GM18867 (cell line): ENCODE results near the gene SLC1A7.

ENCODE experiments used
- ATAC-seq: cut with Tn5 transposase; IDR thresholded peaks from one replicate; pipeline ENCODE4 v1.9.1; 2021; ENCODE audit warnings: mild to moderate bottlenecking, moderate library complexity; ENCODE audit not compliant: unreplicated experiment

SLC1A7 gene

DNA sequence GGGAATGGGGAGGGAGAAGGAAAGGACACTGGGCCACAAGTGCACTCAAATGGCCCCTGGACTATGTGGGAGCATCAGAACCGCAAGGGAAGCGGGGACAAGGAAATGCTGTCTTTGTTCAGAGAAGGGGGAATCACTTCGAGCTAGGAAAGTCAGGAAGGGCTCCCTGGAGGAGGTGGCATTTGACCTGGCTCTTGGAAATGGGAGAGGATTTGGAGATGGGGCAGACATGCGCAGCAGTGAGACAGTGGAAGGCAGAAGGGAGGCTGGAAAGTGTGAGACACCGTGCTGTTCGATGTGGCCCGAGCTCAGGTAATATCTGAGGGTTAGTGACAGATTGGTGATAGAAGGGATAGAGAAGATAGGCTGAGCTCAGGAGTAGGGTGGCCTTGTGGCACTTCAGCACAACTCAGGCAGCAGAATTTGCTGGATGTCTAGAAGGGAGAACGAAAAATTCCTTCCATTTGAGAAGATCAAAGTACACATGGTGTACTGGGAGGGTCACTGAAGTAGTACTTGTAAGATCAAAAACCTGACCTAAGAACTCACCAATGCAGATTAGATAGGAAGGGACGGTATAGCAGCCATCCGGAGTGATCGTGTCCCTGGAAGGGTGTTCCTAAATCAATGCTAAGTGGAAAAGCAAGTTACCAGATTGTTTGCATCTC lies 25.4 kb downstream of the SLC1A7 start:
- ATAC-seq = no peak

DNA sequence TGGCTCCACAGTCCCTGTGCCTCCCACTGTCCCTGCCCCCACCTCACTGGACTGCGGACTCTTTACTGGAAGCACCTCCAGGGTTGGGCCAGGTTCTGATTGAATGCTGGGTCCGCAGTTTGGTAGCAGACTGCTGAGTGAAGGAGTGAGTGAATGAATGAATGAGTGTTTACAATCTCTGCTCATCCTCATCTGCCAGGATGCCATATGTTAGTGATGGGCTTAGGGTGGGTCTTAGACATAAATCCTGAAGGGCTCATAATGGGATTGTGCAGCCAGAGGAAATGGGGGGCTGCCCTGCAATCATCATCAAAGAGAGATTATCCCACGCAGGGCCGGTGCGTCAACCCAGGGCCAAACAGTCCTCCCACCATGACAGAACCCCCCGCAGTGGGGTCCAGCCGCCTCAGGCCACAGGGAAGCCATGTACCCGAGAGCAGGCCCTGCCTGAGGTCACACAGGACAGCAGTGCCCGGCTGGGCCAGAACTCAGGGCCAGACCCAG lies 26.1 kb downstream of the SLC1A7 start:
- no peak for ATAC-seq

DNA sequence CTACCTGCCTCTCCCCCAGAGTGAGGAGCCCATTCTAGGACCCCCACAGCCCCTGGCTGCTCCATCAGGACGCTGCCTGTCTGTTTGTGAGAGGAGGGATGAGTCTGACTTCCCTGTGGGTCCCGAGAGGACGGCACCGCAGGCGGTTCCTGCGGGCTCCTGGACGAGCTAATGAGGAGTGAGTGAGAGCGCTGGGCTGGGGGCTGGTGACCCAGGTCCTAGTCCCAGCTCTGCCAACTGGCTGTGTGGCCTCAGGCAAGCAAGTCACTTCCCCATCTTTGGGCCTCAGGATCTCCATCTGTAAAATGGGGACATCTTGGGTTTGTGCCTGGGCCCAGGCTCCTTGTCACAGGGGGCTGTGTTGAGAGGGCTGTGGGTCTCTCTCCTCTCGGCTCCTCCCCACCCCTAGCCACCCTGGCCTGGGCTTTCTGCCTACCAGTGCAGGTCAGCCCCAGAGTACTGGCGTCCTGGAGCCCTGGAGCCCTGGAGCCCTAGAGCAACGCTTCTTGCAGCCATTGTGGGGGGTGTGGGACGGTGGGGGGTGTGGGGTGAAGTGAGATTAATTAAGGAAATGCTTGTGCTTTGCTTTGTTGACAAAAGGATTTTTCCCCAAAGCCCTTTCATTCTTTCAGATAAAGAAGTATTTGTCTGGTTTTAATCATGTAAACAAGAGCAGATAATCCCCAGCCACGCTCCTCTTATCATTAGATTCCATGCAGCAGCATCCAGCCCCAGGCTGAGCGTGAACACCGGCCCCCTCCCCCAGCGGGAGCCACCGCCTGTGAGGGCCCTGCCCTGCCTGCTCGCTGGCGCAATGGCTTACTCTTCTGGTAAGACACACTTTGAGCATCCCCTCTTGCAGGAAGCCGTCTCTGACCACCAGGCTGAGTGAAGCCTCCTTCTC lies 26.8 kb downstream of the SLC1A7 start:
- ATAC-seq = no peak

DNA sequence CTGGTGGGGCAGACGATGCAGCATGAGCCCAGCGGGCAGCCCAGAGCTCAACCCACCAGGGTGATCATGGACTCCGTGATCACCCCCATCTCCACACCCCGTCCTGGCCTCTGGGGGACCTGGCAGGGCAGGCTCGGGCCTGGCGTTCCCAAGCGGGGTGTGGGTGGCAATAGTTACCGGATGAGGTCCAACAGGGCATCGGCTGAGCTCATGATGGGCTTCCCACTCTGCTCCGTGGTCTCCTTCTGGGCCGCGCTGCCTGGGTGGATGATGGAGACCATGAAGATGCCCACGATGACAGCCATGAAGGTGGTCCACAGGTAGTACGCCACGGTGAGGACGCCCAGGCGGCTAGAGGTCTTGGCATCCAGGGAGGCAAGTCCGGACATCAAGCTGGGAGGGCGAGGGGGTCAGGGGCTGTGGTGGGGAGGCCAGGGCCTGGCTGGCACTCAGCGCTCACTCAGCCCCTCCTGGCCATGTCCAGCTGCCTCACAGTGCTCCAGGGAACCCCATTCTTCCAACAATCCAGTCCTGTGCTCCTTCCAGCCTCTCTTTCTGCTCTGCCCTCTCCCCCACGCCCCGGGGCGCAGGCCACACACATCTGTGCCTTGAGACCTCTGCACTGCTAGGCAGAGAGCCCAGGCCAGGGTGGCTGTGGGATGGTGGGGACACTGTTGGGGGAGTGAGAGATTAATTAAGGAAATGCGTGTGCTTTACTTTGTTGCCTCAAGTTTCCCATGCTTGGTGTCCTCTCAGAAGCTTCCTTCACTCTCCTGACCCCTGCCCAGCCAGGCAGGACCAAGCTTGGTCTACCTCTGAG lies 27.6 kb downstream of the SLC1A7 start:
- ATAC-seq = no peak

- no peak for ATAC-seq
Measured at GRCh38 chr1:53114090-53114489, 28.3 kb downstream of the SLC1A7 start.

- ATAC-seq = no peak
Measured at GRCh38 chr1:53112861-53113260, 29.6 kb downstream of the SLC1A7 start.

DNA sequence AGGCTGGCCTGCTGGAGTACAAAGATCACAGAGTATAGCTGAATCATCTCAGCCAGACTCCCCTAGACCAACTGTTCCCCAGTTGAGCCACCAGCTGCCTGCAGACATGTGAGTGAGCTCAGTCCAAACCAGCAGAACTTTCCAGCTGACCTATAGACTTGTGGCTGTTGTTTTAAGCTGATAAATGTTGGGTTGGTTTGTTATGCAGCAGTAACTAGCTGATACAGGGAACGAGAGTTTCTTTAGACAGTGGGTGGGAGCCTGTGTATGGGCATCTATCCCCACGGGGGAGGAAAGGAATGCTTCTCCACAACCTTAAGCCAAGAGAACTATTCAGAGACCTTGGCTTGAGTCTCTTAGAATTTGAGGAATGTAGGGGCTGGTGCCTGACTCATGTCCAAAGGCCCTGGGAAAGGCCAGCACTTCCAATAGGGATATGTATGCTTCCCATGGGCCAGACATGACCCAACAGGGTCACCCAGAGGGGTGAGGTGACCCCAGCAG lies 30.1 kb downstream of the SLC1A7 start:
- no peak for ATAC-seq

DNA sequence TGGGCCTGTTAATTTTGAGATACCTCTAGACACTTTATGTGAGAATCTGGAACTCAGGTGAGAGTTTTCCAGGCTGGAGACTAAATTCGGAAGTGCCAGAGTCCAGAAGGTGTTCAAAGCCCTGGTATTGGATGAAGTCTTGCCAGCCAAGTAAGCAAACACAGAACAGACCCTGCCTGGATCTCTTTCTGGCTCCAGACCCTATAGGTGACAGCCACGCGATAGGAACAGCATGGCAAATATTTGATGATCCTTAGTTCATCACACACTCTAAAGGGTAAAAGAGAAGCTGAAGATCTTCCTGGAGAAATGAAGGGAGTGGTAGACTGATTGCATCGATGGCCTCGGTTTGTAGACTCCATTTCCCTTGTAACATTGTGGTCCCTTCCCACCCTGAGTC lies 30.7 kb downstream of the SLC1A7 start:
- ATAC-seq = no peak

DNA sequence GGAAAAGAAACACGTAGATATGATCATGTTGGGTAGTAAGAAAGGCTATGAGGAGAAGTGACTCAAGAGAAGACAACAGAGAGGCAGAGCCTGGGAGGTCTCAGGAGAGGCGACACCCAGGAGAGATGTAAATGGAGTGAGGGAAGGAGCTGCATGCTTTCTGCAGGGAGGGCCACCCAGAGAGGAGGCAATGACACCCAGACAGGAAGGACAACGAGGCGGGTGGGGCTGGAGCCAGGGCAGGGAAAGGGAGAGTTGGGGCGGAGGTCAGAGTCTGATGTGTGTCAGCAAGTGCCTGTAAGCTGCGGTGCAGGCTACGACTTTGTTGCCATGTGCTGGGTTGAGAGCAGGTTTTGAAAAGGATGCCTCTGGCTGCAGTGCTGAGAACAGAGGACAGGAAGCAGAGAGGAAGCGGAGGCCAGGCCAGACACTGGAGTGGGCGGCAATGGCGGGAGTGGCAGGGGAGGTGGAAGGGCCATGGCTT lies 31.3 kb downstream of the SLC1A7 start:
- no peak for ATAC-seq

GRCh38 chr1:53110370-53111072 lies 31.9 kb downstream of the SLC1A7 start:
- ATAC-seq = no peak

DNA sequence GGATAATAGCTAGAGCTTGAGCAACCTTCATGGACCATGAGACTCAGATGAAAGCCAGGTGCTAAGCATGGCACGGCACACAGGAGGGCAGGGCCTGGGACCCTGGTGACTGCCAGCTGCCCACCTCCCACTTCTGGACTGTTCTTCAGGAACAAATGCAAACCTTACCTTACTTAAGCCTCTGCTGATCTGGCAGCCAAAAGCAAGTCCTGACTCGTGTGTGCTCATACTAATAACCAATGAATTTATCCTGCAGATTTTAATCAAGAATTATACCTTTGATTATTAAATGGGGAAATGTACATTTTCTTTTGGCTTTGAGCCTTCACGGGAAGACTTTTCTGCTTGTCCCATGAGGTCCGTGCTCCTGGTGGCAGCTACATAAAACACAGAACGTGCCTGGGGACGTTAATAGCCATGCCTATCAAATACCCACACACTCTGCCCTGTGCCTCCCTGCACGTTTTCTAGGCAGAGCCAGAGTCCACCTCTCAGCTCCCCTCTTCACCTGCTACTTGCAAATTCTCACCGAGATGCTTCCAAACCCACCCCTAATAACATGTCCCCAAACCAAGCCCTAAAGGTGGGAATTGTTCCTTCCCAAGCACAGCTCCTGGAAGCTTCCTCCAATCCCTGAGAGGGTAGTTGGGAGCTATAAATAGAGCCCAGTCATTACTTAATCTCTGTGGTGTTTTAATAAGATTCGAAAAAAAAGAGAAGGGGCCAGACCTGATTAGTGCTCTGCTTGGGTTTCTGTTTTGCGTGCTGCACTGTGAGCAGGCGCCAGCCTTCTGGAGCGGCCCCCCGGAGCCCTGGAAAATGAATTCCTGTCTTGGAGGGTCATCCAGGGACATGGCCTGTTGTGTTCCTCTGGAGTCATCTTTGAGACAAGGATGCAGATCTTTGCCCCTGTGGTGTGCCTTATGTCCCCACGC lies 33.5 kb downstream of the SLC1A7 start:
- no peak for ATAC-seq

DNA sequence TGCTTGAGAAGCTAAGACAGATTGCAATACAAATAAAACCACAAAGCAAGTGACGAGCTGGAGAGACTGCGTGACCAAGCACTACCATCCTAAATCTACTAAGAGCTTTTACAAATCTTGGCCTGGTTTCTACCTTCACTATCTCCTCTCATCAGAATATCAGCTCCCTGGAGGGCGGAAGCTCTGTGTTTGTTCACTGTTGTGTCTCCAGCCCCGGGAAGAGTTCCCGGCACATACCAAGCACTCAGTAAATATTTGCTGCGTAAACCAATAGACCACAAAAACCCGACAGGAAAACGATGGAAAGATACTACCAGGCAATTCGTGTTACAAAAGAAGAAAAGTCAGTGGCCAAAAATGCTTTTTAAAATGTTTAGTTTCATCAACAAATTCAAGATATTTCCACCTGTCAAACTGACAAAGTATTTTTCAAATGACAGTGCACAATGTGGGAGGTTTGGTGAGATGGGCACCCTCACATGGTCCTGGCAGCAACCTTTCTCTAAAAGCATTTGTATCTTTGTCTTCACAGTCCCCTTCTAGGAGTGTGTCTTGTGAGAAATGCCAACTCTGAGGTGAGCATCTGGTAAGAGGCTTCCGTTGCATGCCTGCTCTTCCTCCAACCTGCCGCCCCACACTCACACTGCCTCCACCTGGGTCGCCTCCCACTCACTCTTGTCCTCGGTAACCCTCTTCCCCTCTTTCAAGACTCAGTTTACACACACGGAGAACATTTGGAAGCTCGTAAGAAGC lies 34.7 kb downstream of the SLC1A7 start:
- ATAC-seq = no peak

- no peak for ATAC-seq
Measured at GRCh38 chr1:53107090-53107489, 35.3 kb downstream of the SLC1A7 start.

- ATAC-seq = no peak
Measured at GRCh38 chr1:53104289-53104913, 38.0 kb downstream of the SLC1A7 start.

DNA sequence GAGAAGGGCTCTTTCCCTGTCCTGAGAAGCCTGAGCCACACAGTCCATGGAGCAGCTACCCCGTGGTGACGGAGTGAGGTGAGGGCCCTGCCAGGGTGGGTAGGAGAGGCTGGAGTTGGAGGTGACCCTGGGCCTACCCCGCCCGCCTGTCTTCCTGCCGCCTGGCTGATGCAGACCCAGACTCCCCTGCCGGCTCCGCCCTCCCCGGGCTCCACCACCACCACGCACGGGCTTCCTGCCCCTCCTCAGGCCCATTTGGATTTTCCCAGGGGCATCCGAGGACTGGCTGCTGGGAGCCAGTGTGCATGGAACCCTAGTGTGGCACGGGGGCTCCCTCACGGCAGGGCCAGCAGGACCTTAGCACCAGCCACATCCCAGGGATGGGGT lies 47.9 kb downstream of the SLC1A7 start:
- no peak for ATAC-seq

- no peak for ATAC-seq
Measured at GRCh38 chr1:53093778-53094532, 48.5 kb downstream of the SLC1A7 start.

- no peak for ATAC-seq
Measured at GRCh38 chr1:53093451-53093754, 49.0 kb downstream of the SLC1A7 start.
